Mammary microvascular endothelial cell (primary cell): Measurements from ENCODE around the gene RUBCNL. TPM values are rescaled to one million over a fixed set of nuclear protein-coding genes. Genes with fewer than 3 reads are reported as not detected.

Experiments
- total RNA-seq: library from RNA; depleted of rRNA; stranded (reverse); fragments of >200 nt; gene quantifications from 2 replicates; pipeline ENCODE4 v1.2.3, GENCODE V29; 2015

Gene RUBCNL
- not detected in 2 replicates for total RNA-seq

DNA sequence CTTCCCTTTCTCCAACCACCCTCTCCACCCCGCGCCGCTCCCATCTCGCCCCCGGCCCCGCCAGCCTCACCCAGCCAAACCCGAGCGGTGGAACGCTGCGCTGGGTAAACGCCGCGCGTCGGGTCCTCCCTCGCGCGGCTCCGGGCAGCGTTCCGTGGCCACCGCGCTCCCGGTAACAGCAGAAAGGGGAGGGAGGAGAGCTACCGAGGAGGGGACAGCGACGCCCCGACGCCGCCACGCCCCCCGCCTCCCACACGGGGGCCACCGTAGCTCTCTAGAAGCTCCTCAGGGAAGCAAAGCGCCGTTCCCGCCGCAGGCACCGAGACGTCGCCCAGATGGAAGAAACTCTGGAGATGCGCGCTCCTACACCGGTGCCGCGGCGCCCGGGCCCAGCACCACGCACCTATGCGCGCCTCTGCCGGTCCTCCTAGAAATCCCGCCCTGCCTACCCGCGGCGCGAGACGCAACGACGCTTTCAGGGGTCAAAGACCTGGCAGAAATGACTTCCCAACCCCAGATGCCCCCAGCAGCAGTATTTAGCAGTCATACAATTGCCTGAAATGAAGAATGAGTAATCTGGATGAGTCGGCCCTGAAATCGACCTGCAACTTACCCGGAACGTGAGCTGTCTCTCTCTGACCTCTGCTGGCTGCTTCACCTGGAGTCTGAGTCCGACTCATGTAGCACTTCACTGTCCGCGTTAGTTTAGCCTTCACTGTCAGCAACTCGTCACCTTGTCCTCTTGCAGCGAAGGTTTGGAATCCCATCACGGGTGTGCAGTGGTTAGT, at the start of gene RUBCNL:
TSS of gene RUBCNL (minus strand) at position 189 of the 788 bp plus-strand sequence. CDS start 14,777 bp downstream, outside the sequence.

Other genes starting within 250 kb of the RUBCNL start
- gene LCP1, start 205.1 kb downstream of the RUBCNL start, total RNA-seq, result 13.2 and 20.1 TPM in 2 replicates
- 0.44 TPM in 1 of 2 replicates, not detected in the other for gene LRRC63, start 175.3 kb downstream of the RUBCNL start, total RNA-seq
- 8.6 and 10.8 TPM in 2 replicates for gene LRCH1, start 165.9 kb upstream of the RUBCNL start, total RNA-seq